Activated T-cell treated with anti-CD3 and anti-CD28 coated beads, Interleukin-2, amount 50 U/mL, for 48 hours (primary cell): ENCODE measurements around the gene KRT16.
"Not testable (repeated sequence)": the region's sequence is repeated elsewhere in the genome, so short reads cannot be mapped to it uniquely, and the experiment has no call there.

Source experiments
- DNase-seq, 2 experiments: peaks; one replicate each; pipeline ENCODE4 v3.0.0-alpha.2; 2020

Gene KRT16

GRCh38 chr17:41582061-41582968 is 30.3 kb downstream of the KRT16 start:
- not testable (repeated sequence) for DNase-seq

GRCh38 chr17:41581366-41582060 is 31.1 kb downstream of the KRT16 start:
- DNase-seq, result no peak

- no peak for DNase-seq
Measured at GRCh38 chr17:41580687-41581365, 31.7 kb downstream of the KRT16 start.

DNA sequence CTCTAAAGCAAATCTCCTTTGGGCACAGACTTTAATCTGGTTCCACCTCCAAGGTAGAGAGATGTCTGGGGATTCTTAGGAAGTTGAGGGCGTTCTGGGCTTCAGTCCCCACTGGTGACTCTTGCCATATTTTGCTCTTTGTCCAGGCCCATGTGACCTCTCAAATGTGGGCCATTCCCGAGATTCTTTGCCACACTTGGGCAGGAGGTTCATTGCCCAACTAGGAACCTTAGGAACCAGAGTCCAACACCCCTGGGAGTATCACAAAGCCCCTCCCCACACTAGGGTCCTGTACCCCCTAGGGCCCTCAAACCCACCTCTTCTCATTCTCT is 32.4 kb downstream of the KRT16 start:
- no peak for DNase-seq

DNA sequence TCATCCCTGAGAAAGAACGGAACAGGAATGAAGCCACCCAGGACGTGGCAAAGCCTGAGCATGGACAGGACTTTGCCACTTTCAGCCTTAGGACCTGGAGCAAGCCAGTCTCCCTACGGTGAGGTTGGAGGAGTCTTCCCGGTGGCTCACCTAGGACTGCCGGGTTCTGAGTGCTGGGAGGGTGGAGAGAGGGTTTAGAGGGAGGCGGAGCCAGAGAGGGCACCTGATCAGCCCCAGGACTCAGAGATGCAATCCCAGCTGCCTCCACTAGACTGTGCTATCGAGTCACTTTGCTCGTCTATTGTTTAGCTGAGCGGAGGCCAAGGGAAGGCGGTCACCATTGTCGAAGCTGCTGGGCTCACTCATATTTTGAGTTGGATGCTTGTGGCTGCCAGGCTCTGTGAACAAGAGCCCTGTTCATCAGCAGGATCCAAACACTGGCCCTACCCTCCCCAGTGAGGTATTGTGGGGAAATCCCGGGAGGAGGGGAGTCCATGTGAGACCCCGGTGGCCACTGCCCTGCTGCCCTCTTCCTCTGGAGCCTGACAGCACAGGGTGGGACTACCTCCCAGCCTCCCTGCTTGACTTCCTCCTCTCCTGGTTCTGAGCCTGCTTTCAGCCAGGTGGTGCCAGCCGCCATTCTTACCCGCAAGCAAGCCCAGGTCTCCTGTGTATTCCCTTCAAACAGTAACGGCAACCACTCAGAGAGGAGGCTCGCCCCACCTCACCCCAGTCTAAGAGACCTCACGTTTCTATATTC is 32.9 kb downstream of the KRT16 start:
- DNase-seq, result peak; percentile 89 to 91

- DNase-seq, result no peak
Measured at GRCh38 chr17:41578971-41579370, 33.6 kb downstream of the KRT16 start.

DNA sequence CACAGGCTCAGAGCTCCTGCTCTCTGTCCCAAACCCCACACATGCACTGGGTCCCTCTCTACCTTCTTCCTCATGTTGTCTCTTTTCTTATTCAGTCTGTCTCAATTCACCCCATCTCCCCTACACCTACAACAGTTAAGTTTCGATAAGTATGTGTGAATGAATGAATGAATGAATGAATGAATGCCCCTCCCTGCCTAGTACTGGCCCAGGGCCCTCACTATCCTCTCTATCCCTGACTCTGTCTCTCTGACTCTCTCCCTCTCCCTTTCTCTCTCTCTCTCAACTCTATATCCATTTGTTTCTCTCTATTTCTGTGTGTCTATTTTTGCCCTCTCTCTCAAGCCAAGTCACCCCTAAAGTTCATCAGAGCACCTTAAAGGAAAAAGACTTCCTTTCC is 34.0 kb downstream of the KRT16 start:
- DNase-seq, result no peak

- not testable (repeated sequence) for DNase-seq
Measured at GRCh38 chr17:41576740-41577139, 35.8 kb downstream of the KRT16 start.

- DNase-seq, result no peak
Measured at GRCh38 chr17:41575336-41575735, 37.2 kb downstream of the KRT16 start.

DNA sequence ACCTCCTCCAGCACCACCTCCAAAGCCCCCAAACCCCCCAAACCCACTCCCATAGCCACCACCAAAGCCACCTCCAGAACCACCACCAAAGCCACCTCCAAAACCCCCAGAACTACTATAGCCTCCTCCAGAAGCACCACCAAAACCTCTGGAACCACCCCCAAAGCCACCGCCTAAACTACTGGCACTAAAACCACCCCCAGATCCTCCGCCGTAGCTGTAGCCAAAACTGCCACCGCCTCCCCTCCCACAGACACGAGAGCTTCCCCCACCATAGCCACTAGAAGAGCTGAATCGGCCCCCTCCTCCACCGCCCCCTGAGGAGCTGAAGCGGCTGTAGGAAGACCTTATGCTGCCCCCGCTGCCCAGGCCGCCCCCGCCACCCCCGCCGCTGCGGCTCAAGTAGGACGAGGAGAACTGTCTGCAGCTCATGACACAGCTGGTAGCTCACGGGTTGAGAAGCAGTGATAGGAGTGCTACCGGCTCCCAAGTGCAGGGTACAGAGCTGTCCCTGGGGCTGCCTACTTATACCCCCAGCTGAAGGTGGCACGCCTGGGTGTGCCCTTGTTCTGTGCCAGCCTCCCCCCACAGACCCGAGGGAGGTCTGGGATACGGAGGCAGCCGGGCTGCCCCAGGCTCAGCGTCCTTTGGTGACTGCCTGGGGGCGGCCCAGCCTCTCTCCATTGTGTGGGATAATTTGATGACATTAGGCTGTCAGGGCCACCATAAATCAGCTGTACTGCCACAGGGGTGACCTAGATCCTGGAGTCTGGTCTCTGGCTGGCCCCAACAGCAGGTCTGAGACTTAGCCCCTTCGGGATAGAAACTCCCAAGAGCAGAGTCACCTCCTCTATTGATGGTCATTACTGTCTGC is 40.8 kb downstream of the KRT16 start, which contains the start of gene KRT9:
TSS of gene KRT9 (minus strand) at position 499 of the 874 bp plus-strand sequence. CDS start at position 432, 67 bp downstream.
- DNase-seq, result no peak

GRCh38 chr17:41567317-41567716 is 45.2 kb downstream of the KRT16 start:
- DNase-seq, result no peak

DNA sequence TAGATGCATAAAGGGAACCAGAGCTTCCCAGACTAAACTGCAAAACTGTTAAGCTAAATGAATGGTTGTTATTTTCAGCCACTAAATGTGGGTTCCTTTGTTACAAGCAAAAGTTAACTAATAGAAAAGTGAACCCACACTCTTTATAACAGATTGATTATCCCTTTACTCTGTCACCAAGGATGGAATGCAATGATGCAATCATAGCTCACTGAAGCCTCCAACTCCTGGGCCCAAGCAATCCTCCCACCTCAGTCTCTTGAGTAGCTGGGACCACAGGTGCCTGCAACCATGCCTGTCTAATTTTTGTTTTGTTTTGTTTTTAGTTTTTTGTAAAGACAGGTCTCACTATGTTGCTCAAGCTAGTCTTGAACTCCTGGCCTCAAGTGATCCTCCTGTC is 47.2 kb downstream of the KRT16 start:
- no peak for DNase-seq

GRCh38 chr17:41563607-41564170 is 48.9 kb downstream of the KRT16 start:
- no peak for DNase-seq

DNA sequence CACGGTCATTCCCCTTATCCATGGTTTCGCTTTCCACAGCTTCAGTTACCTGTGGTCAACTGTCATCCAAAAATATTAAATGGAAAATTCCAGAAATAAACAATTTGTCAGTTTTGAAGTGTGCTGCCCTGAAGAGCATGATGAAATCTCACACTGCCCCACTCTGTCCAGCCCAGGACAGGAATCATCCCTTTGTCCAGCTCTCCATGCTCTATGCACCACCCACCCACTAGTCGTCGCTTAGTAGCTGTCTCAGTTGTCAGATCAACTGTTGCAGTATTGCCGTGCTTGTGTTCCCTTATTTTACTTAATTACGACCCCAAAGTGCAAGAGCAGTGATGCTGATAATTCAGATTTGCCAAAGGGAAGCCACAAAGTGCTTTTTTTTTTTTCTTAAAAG is 51.0 kb downstream of the KRT16 start:
- no peak for DNase-seq
